ENCODE measurements around the gene ADAMTS9.

GRCh38 chr3:64586952-64587351 lies 100.8 kb downstream of the ADAMTS9 start:
- TF ChIP-seq ZNF274 (IDR thresholded peaks at IDR 0.05; ENCODE audit: low read depth, low read length) (no peak), SUZ12 (IDR thresholded peaks at IDR 0.05; ENCODE audit: extremely low read depth, insufficient read depth, insufficient read length) (no peak)
